Placental pericyte (primary cell): Measurements from ENCODE around the gene ENTREP3. TPM values are rescaled to one million over a fixed set of nuclear protein-coding genes. Genes with fewer than 3 reads are reported as not detected.

ENCODE experiments used
- total RNA-seq: library from RNA; depleted of rRNA; stranded (reverse); fragments of >200 nt; gene quantifications from 2 replicates; pipeline ENCODE4 v1.2.3, GENCODE V29; 2012

The ENTREP3 gene, protein sequence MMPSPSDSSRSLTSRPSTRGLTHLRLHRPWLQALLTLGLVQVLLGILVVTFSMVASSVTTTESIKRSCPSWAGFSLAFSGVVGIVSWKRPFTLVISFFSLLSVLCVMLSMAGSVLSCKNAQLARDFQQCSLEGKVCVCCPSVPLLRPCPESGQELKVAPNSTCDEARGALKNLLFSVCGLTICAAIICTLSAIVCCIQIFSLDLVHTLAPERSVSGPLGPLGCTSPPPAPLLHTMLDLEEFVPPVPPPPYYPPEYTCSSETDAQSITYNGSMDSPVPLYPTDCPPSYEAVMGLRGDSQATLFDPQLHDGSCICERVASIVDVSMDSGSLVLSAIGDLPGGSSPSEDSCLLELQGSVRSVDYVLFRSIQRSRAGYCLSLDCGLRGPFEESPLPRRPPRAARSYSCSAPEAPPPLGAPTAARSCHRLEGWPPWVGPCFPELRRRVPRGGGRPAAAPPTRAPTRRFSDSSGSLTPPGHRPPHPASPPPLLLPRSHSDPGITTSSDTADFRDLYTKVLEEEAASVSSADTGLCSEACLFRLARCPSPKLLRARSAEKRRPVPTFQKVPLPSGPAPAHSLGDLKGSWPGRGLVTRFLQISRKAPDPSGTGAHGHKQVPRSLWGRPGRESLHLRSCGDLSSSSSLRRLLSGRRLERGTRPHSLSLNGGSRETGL
- 10.1 and 10.3 TPM in 2 replicates for total RNA-seq

DNA sequence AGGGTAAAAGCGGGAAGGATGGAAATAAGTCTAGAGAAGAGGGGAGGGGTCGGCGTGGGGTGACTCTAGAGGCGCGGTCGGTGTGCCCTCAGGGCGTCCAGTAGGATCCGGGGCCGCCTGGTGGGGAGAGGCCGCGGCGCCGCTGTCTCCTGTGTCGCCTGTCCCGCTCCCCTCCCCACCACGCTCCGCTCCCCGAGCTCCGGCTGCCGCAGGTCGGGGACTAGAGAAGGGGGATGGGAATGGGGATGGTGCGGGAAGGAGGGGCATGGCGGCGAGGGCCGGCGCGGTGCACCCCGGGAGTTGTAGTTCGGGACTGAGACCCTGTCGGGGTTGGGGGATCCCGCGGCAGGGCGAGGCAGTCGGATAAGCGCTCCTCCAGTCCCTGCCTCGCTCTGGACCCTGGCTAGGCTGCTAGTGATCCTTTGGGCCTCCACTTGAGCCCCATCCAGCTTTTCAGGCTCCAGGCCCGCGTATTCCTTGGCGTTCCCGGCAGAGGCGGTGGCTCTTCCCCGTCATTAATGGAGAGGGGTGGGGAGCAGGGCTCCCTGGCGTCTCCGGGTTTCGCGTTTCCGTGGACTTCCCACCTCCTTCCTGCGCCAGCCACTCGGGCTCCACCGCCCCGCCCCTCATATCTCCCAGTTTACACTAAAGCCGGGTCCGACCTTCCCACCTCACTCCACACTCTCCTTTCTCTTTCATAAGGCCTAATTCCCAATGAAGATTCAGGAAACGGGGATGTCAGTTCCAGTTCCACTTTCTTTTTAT lies at the start of gene ENTREP3:
ENTREP3 (minus strand) TSS at position 241 of the 765 bp plus-strand sequence. CDS start 606 bp downstream, outside the sequence.

DNA sequence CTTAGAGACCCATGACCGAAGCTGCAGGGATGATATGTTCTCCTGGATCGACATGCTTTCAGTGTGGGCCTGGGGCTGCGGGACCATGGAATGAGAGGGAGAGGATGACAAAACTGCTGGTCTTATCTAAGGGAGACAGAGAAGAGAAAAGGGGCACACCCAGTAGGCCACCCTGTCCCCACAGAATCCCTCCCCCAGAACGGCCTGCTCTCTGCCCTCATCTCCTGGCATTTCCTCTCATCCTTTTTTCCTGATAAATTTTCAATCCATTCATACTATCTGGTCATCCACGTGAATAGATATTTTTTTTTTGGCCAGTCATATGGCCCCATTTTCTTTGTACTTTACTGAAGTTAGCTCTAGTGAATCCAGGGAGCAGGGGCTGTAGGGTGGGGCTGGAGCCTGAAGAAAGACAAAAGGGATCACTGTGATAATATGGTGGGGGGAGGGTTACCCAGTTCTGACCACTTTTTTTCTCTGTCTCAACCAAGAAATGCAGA lies 46.1 kb upstream of the ENTREP3 start, which contains the start of gene PKLR:
PKLR (minus strand) TSS at position 97 of the 500 bp plus-strand sequence; CDS start at position 54, 43 bp downstream.

DNA sequence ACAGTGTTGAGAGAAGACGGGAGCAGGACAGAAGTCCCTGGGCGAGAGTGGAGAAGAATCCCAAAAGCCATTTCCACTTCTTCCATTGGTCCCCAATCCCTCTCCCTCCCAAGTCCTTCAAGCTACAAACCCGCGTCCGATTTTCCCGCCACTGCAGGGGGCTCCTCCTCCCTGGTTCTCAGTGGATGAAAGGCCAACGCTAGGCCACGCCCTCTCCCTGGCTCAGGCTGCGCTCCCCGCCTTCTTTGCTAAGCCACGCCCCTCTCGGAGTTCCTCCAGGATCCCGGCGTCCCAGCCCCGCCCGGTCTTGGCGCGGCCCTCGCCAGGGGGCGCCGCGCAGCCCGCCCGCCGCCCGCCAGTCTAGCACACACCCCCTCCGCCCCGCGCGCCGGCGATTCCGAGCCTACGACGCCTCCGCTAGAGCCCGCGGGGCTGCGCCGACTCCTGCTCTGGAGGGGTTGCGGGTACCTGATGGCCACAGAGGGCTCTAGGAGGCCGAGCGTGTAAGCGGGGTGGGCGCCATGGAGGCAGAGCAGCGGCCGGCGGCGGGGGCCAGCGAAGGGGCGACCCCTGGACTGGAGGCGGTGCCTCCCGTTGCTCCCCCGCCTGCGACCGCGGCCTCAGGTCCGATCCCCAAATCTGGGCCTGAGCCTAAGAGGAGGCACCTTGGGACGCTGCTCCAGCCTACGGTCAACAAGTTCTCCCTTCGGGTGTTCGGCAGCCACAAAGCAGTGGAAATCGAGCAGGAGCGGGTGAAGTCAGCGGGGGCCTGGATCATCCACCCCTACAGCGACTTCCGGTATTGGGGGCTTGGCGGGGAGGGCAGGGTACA lies 22.0 kb upstream of the ENTREP3 start, which contains the start of gene HCN3:
HCN3 (plus strand) TSS at position 394 of the 832 bp plus-strand sequence; CDS start at position 522, 128 bp downstream.

DNA sequence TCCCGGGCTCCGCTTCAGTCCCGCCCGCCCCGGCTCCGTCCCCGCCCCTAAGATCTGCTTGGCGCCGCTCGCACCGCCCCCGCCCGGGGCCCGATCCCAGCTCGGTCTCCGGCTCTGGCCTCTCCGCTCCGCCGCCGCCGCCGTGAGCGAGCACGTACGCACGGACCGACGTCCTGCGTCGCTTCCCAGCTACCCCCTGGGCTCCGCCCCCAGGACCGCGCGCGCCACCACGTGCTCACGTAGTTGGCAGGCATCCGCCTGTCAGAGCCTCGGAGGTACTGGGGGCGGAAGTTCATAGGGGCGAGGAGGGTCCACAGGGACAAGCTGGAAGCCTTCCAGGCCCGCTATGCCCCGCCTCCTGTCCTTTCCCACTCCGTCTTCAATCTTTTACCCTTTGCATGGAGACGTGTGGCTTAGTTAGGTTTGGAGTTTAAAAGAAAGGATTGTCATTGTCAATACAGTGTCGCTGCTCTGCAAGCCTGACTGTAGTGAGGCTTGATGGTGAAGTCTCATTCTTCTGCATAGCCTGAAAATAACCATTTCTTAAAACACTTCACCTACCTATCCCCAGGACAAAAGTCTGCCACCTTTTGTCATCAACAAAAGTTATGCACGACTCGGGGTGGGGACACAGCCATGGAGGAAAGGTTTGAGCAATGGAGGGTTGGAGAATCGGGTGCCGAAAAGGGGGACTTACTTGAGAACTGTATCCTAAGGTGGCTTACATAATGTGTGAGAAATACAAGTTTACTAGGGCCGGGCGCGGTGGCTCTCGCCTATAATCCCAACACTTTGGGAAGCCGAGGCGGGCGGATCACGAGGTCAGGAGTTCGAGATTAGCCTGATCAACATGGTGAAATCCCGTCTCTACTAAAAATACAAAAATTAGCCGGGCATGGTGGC lies 18.3 kb upstream of the ENTREP3 start, which contains the start of gene CLK2:
CLK2 (minus strand) TSS at position 162 of the 903 bp plus-strand sequence. CDS start 2,527 bp downstream, outside the sequence.

DNA sequence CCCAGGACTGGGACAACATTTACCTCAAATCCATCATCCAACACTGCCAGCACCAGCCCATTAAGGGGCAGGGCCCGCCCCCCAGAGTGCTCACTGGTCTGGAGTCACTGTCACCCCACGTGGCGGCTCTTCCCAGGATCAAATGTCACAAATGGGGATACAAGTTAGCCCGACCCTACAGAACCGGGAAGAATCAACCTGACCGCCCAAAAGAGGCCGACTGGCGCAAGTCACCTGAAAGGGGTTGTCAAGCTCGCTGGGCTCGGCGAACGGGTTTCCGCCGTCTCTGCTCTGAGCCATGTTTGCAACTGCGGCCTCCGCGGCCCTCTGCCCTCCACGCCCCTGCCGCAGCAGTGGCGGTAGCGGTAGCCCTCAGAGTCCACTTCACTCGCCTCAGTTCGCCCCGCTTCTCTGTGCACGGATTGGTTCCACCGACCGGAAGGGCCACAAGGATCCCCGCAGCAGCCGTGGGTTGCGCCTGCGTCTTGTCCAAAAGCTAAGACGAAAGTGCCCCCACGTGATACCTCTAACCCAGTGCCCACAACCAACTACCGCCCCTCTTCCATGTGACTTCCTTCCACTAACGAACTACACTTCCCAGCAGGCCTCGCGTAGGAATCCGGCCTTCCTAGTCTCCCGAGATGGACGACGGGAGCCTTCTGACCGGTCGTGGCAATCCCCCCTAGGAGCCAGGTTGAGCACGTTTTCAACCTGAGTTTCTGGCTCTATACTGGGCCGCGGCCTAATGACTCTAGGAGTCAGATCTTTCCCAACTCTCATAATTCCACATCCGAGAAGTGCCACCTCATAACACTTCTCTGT lies 6.8 kb upstream of the ENTREP3 start, which contains the start of gene SCAMP3:
SCAMP3 (minus strand) TSS at position 509 of the 822 bp plus-strand sequence; CDS start at position 300, 209 bp downstream.

DNA sequence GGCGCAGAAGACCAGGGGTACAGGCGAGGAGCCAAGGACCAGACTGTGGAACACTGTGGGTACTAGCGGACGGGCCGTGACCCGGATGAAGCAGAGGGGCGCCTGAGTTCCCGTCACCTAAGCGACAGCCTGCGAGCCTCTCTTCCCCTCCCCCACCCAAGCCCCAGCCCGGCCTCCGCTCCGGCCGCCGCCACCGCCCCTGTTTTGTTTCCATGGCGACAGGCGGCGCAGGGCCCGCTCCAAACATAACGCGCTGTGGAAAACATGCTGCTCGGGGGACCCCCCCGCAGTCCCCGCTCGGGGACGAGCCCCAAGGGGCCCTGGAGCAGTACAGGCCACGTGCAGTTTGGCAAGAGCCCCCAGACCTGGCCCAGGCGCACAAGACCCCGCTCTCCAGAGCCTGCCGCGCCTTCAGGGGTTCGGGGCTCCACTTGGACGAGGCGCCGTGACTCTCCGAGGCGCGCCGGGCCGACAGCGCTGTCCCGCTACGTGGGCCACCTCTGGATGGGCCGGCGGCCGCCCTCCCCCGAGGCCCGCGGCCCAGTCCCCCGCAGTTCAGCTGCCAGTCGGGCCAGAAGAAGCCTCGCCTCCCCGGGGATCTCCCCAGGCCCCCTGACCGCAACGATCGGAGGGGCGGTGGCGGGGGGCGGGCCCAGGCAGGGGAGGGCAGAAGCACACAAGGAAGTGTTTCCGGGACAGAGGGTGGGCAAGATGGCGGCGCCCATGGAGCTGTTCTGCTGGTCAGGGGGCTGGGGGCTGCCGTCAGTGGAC lies 46.6 kb downstream of the ENTREP3 start, which contains the start of gene MTX1:
MTX1 (plus strand) TSS at position 155 of the 771 bp plus-strand sequence; CDS start at position 265, 110 bp downstream.

DNA sequence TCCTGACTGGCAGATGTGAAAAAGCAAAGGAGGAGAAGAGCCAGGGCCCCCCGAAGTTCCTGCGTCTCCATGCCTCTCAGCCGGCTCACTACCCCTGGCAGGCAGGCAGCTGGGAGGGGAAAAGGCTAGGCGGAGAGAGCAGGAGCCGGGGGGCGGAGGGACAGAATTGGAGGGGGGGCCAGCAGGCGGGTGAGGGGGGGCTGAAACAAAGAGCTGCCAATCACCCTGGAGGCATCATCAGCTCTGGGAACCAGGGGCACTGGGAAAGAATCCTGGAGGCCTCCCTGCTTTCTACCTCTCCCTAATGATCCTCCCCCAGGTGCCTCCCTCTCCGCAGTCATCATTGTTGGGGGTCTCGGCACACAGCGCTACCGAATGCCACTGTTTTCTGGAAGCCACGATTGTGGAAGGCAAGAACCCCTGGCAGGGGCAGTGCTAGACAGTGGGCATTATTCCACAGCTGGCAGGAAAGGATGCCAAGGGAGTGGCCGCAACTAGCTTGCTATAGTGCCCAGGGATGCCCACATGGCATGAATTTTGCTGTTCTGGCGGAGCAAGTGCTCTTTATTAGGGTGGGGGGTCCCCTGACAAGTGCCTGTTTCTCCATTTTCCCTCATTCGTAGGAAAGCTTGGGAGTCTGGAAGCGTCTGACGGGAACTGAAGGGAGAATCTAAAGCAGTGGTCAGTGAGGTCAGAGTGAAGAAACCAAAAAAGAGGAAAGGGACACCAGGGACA lies 47.3 kb downstream of the ENTREP3 start, which contains the start of gene THBS3:
THBS3 (minus strand) TSS at position 92 of the 735 bp plus-strand sequence; CDS start at position 71, 21 bp downstream.

Other genes starting within 250 kb of the ENTREP3 start
- gene DCST2, start 221.7 kb downstream of the ENTREP3 start, total RNA-seq = 0.66 TPM in 1 of 2 replicates, not detected in the other
- gene DCST1, start 221.7 kb downstream of the ENTREP3 start, total RNA-seq = not detected in 2 replicates
- gene ADAM15, start 204.2 kb downstream of the ENTREP3 start, total RNA-seq = 53.7 and 63.5 TPM in 2 replicates
- gene EFNA4, start 191.7 kb downstream of the ENTREP3 start, total RNA-seq = 2.0 and 3.0 TPM in 2 replicates
- 0.43 and 0.66 TPM in 2 replicates for gene EFNA3, start 176.6 kb downstream of the ENTREP3 start, total RNA-seq
- gene EFNA1, start 127.6 kb downstream of the ENTREP3 start, total RNA-seq = 0.14 TPM in 1 of 2 replicates, not detected in the other
- gene SLC50A1, start 119.6 kb downstream of the ENTREP3 start, total RNA-seq = 27.9 and 45.3 TPM in 2 replicates
- 24.9 and 28.6 TPM in 2 replicates for gene DPM3, start 115.0 kb downstream of the ENTREP3 start, total RNA-seq
- gene KRTCAP2, start 82.2 kb downstream of the ENTREP3 start, total RNA-seq = 74.2 and 127 TPM in 2 replicates
- 4.4 and 8.7 TPM in 2 replicates for gene TRIM46, start 81.6 kb downstream of the ENTREP3 start, total RNA-seq
- gene THBS3, start 47.6 kb downstream of the ENTREP3 start, total RNA-seq = 11.7 and 41.6 TPM in 2 replicates
- 45.3 and 63.3 TPM in 2 replicates for gene MTX1, start 46.8 kb downstream of the ENTREP3 start, total RNA-seq
- 60.6 and 62.4 TPM in 2 replicates for gene SCAMP3, start 6.9 kb upstream of the ENTREP3 start, total RNA-seq
- 22.8 and 32.9 TPM in 2 replicates for gene CLK2, start 18.0 kb upstream of the ENTREP3 start, total RNA-seq
- gene HCN3, start 22.0 kb upstream of the ENTREP3 start, total RNA-seq = 0.57 and 2.0 TPM in 2 replicates
- not detected in 2 replicates for gene PKLR, start 46.0 kb upstream of the ENTREP3 start, total RNA-seq
- gene FDPS, start 53.4 kb upstream of the ENTREP3 start, total RNA-seq = 216 and 558 TPM in 2 replicates
- 10.7 and 30.8 TPM in 2 replicates for gene RUSC1, start 65.4 kb upstream of the ENTREP3 start, total RNA-seq